B cell (primary cell): ENCODE data around the gene CPM. TPM values are rescaled to one million over a fixed set of nuclear protein-coding genes. Genes with fewer than 3 reads are reported as not detected.

Source experiments
- ATAC-seq: fragments of 200-7000 bp; cut with Tn5 transposase; one replicate; pipeline ENCODE4 v1.10.0; 2021; ENCODE audit warnings: low read depth, mild to moderate bottlenecking, moderate number of reproducible peaks, moderate library complexity
- CTCF ChIA-PET: fragments of 350-600 bp; sonication (Branson Sonifier 250); formaldehyde crosslinking; loops from one replicate; lab custom pipeline; 2021; ENCODE audit warnings: antibody characterized with exemption, inconsistent platforms; lab: Charles Lee
- POLR2A ChIA-PET: fragments of 350-600 bp; sonication (Branson Sonifier 250); formaldehyde crosslinking; loops from one replicate; lab custom pipeline; 2021; ENCODE audit warnings: antibody characterized with exemption; lab: Charles Lee
- DNase-seq: peaks from one replicate; pipeline ENCODE4 v3.0.0; 2013
- H2AFZ ChIP-seq: 2 replicates; pipeline ENCODE4 v1.6.1; 2012; ENCODE audit warnings: mild to moderate bottlenecking, low read depth, low read length; ENCODE audit not compliant: insufficient read depth, poor library complexity, severe bottlenecking
- H3K27ac ChIP-seq, 2 donors: 1 replicate in 1 of 2; 2 replicates in 1 of 2; pipeline ENCODE4 v1.5.1; 2012 to 2013; ENCODE audit warnings: low read length in 2 of 2, mild to moderate bottlenecking in 2 of 2, moderate library complexity in 1 of 2
- H3K27me3 ChIP-seq, 4 experiments: fragments of 200-600 bp in 1 of 4; sonication (generic) in 1 of 4; replicated peaks in 1 of 4; 1 replicate in 2 of 4; 2 replicates in 2 of 4; pipeline versions ENCODE4 v1.6.1 to v1.7.0; 2013 to 2016; ENCODE audit warnings: low read length in 3 of 4, mild to moderate bottlenecking in 2 of 4, mixed read lengths in 1 of 4, moderate library complexity in 1 of 4; ENCODE audit not compliant: insufficient read depth in 4 of 4, control insufficient read depth in 3 of 4; ENCODE audit errors: control extremely low read depth in 1 of 4
- H3K36me3 ChIP-seq, 2 experiments: replicated peaks in 1 of 2; 1 replicate in 1 of 2; 2 replicates in 1 of 2; pipeline versions ENCODE4 v1.6.1 to v1.7.1; 2013; ENCODE audit warnings: low read length in 1 of 2; ENCODE audit not compliant: insufficient read depth in 2 of 2, control insufficient read depth in 1 of 2; ENCODE audit errors: control extremely low read depth in 1 of 2, extremely low read depth in 1 of 2
- H3K4me1 ChIP-seq, 2 donors: fragments of 200-600 bp in 1 of 2; sonication (generic) in 1 of 2; 1 replicate in 1 of 2; 2 replicates in 1 of 2; pipeline versions ENCODE4 v1.5.1 to v1.6.1; 2013 to 2017; ENCODE audit warnings: low read length in 2 of 2; ENCODE audit not compliant: control insufficient read depth in 2 of 2, insufficient read depth in 2 of 2
- H3K4me2 ChIP-seq: replicated peaks from 2 replicates; pipeline ENCODE3; 2012; ENCODE audit warnings: mild to moderate bottlenecking, low read depth, low read length; ENCODE audit not compliant: poor library complexity, severe bottlenecking
- H3K4me3 ChIP-seq, 5 experiments: fragments of 200-600 bp in 1 of 5; sonication (generic) in 1 of 5; 1 replicate in 3 of 5; 2 replicates in 2 of 5; pipeline versions ENCODE4 v1.5.1 to v1.7.0; 2011 to 2016; ENCODE audit warnings: low read length in 4 of 5, mild to moderate bottlenecking in 4 of 5, low read depth in 2 of 5, control low read depth in 1 of 5, moderate library complexity in 1 of 5; ENCODE audit not compliant: insufficient read depth in 1 of 5; ENCODE audit errors: control extremely low read depth in 1 of 5, extremely low read depth in 1 of 5
- H3K79me2 ChIP-seq: fragments of 200-600 bp; sonication (generic); one replicate; pipeline ENCODE4 v1.6.0; 2016; ENCODE audit warnings: low read length; ENCODE audit not compliant: control insufficient read depth, insufficient read depth
- H3K9ac ChIP-seq: fragments of 200-600 bp; sonication (generic); 2 replicates; pipeline ENCODE4 v1.6.1; 2017; ENCODE audit warnings: mild to moderate bottlenecking, low read length, moderate library complexity
- H3K9me3 ChIP-seq, 3 donors: one replicate each; pipeline versions ENCODE4 v1.6.1 to v1.7.1; 2013; ENCODE audit warnings: low read length in 2 of 3; ENCODE audit not compliant: control insufficient read depth in 2 of 3, insufficient read depth in 1 of 3; ENCODE audit errors: control extremely low read depth in 1 of 3
- H4K20me1 ChIP-seq: 2 replicates; pipeline ENCODE4 v1.6.0; 2012; ENCODE audit warnings: mild to moderate bottlenecking, low read length; ENCODE audit not compliant: insufficient read depth, control insufficient read depth, poor library complexity, severe bottlenecking
- H3K27ac Mint-ChIP-seq: one replicate; pipeline ENCODE4 v1.8.0; 2021; ENCODE audit warnings: mixed read lengths
- H3K27me3 Mint-ChIP-seq: one replicate; pipeline ENCODE4 v1.8.0; 2021; ENCODE audit warnings: mixed read lengths
- H3K4me1 Mint-ChIP-seq: one replicate; pipeline ENCODE4 v1.8.0; 2021; ENCODE audit warnings: mixed read lengths
- H3K4me3 Mint-ChIP-seq: one replicate; pipeline ENCODE4 v1.8.0; 2021; ENCODE audit warnings: mixed read lengths
- H3K9me3 Mint-ChIP-seq: one replicate; pipeline ENCODE4 v1.8.0; 2022; ENCODE audit warnings: mixed read lengths; ENCODE audit not compliant: insufficient read depth
- CTCF ChIP-seq: fragments of 200-600 bp; IDR thresholded peaks from one replicate; pipeline ENCODE4 v1.8.0; 2022; ENCODE audit warnings: antibody characterized with exemption, mild to moderate bottlenecking
- EZH2 ChIP-seq: IDR thresholded peaks from 2 replicates; pipeline ENCODE4 v1.6.1; 2012; ENCODE audit warnings: borderline replicate concordance, low read depth, mild to moderate bottlenecking, moderate library complexity, low read length; ENCODE audit not compliant: insufficient read depth, poor library complexity, severe bottlenecking
- WGBS: methylation state at CpG from one replicate; pipeline ENCODE4 v1.1.5; 2013; ENCODE audit warnings: missing lambda C conversion rate; ENCODE audit not compliant: insufficient coverage; 5-methylcytosine and 5-hydroxymethylcytosine counted together
- intact Hi-C: fragments of 100-400 bp; cut with micrococcal nuclease; formaldehyde crosslinking; loops from one replicate; pipeline ENCODE4 v1.10.0; 2022
- polyA plus RNA-seq: library from polyadenylated mRNA; depleted of rRNA; stranded (reverse); fragments of >200 nt; gene quantifications from 2 replicates; pipeline ENCODE4 v1.2.3, GENCODE V29; 2012
- total RNA-seq, 2 donors: library from RNA; stranded (reverse); fragments of 120-200 nt in 1 of 2; gene quantifications; 1 replicate in 1 of 2; 2 replicates in 1 of 2; pipeline versions ENCODE4 v1.2.3 to v1.2.4, GENCODE V29; 2013 to 2022

CPM gene
- total and polyA plus RNA-seq, 2 donors (not counting 1 experiment from before 2014, with no cell fraction given), result 1.2 to 5.0 TPM

- no peak overlapping the region for H2AFZ ChIP-seq
- Mint-ChIP-seq H3K4me3 (no peak overlapping the region), H3K27ac (no peak overlapping the region), H3K9me3 (no peaks in the 10 kb centered on the region), H3K4me1 (no peaks in the 10 kb centered on the region), H3K27me3 (no peaks in the 10 kb centered on the region)
- no peak overlapping the region for H3K4me2 ChIP-seq
- no peaks in the 10 kb centered on the region for H3K36me3 ChIP-seq
- intact Hi-C loops, result loop anchor here (10.0 kb wide), 1 partner anchor 104 kb away; no protein-coding TSS in a partner anchor
- WGBS, result no CpG with 5 or more reads among the region's 4 CpGs
- CTCF ChIA-PET, result no interaction called here
- ATAC-seq, result no peak
- H4K20me1 ChIP-seq, result no peaks in the 10 kb centered on the region
- no peak overlapping the region for H3K4me3 ChIP-seq
- POLR2A ChIA-PET, result no interaction called here
- H3K27me3 ChIP-seq, result no peaks in the 10 kb centered on the region
- H3K79me2 ChIP-seq, result no peaks in the 10 kb centered on the region
- H3K9me3 ChIP-seq, result peaks cover 0 to 2% (median 0%) of the 10 kb centered on the region in 3 donors
- no peak for DNase-seq
- H3K4me1 ChIP-seq, result no peaks in the 10 kb centered on the region
- no peak overlapping the region for H3K9ac ChIP-seq
- no peak overlapping the region for H3K27ac ChIP-seq
- TF ChIP-seq CTCF (no peak), EZH2 (no peak)
These were observed 17.5 kb upstream of the CPM start for GRCh38 chr12:68950511-68950910.

- no CpG with 5 or more reads among the region's 2 CpGs for WGBS
- no peak overlapping the region for H3K4me3 Mint-ChIP-seq
These were observed 12.3 kb upstream of the CPM start for GRCh38 chr12:68945255-68945654.

More at GRCh38 chr12:68945255-68945654, 12.3 kb upstream of the CPM start:
- Histone ChIP-seq H3K79me2 (no peaks in the 10 kb centered on the region), H3K4me2 (no peak overlapping the region), H3K27me3 (no peaks in the 10 kb centered on the region), H3K9me3 (no peaks in the 10 kb centered on the region), H3K4me3 (no peak overlapping the region), H2AFZ (no peak overlapping the region), H4K20me1 (no peaks in the 10 kb centered on the region), H3K4me1 (no peaks in the 10 kb centered on the region), H3K9ac (no peak overlapping the region), H3K36me3 (no peaks in the 10 kb centered on the region), H3K27ac (no peak overlapping the region)
- H3K27me3 Mint-ChIP-seq, result no peaks in the 10 kb centered on the region
- TF ChIP-seq CTCF (no peak), EZH2 (no peak)
- ChIA-PET POLR2A (interaction anchor here (0.7 kb wide), 1 partner anchor 8 kb away, joined by 10 read pairs; no protein-coding TSS in a partner anchor), CTCF (no interaction called here)
- H3K27ac Mint-ChIP-seq, result no peak overlapping the region
- ATAC-seq, result no peak
- H3K4me1 Mint-ChIP-seq, result peaks cover 3% of the 10 kb centered on the region
- DNase-seq, result no peak
- H3K9me3 Mint-ChIP-seq, result no peaks in the 10 kb centered on the region
- intact Hi-C loops, result no loop called here
